ENCODE data around the gene STAB1. TPM values are rescaled to one million over a fixed set of nuclear protein-coding genes. Genes with fewer than 3 reads are reported as not detected.

STAB1 gene
- polyA plus RNA-seq, 3 donors, result 3.8 to 535 (median 15.8) TPM

DNA sequence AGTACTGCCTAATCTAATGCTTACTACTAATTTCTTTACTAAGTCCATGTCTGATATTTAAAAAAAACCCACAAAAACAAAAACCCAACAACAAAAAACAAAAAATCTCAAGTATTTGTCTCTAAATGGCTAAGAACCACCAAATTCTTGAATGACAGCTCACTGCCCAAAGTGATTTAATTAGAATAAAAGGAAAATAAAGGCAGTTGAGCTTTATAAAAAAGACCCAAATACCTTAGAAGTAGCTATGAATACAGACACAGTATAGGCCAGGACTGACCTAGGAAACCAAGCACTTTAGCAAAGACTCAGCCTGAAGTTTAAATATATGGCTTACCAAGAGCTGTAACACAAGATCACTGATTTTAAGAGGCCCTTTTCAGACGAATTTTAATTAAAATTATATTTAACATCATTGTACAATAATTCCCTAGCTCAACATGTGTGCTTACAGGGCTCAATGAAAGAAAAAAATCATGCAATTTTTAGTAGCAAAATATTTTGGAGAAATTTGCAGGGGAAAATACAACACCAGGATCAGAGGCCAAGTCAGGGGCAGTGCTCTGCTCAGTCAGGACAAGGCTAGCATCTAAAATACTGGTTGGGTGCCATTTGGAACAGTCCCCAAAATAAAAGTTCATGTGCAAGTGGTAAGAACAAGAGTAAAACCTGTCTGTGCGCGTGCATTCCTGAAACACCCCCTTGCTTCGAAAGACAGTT, 66.0 kb downstream of the STAB1 start:
- H4K20me1 ChIP-seq (ENCODE audit: insufficient read depth, low read length), result peaks cover 16% of the 10 kb centered on the region
- H2AFZ ChIP-seq (ENCODE audit: insufficient read depth, low read depth, low read length, poor library complexity, severe bottlenecking), result no peak overlapping the region
- H3K4me3 ChIP-seq (replicated peaks in 1 of 3; ENCODE audit: low read depth in 2 of 3, low read length in 3 of 3), result no peak overlapping the region
- intact Hi-C loops (cut with micrococcal nuclease), result no loop called here
- no peak for DNase-seq
- H3K27me3 Mint-ChIP-seq (ENCODE audit: low read depth in 3 of 3), result peaks cover 0 to 3% (median 0%) of the 10 kb centered on the region in 3 donors
- H3K9me3 Mint-ChIP-seq, result peaks cover 0 to 3% (median 0%) of the 10 kb centered on the region in 7 donors
- H3K9me3 ChIP-seq (replicated peaks in 1 of 2; ENCODE audit: control insufficient read depth in 1 of 2, insufficient read depth in 1 of 2, low read length in 2 of 2), result no peaks in the 10 kb centered on the region
- no peaks in the 10 kb centered on the region for H3K4me1 ChIP-seq (ENCODE audit: control insufficient read depth in 1 of 2, insufficient read depth in 2 of 2, low read length in 2 of 2)
- H3K4me3 Mint-ChIP-seq, result no peak overlapping the region
- H3K36me3 Mint-ChIP-seq, result peaks cover 70 to 90% of the 10 kb centered on the region in 2 donors
- no peaks in the 10 kb centered on the region for H3K4me1 Mint-ChIP-seq
- H3K27ac Mint-ChIP-seq, result no peak overlapping the region
- TF ChIP-seq, protein P1, sequence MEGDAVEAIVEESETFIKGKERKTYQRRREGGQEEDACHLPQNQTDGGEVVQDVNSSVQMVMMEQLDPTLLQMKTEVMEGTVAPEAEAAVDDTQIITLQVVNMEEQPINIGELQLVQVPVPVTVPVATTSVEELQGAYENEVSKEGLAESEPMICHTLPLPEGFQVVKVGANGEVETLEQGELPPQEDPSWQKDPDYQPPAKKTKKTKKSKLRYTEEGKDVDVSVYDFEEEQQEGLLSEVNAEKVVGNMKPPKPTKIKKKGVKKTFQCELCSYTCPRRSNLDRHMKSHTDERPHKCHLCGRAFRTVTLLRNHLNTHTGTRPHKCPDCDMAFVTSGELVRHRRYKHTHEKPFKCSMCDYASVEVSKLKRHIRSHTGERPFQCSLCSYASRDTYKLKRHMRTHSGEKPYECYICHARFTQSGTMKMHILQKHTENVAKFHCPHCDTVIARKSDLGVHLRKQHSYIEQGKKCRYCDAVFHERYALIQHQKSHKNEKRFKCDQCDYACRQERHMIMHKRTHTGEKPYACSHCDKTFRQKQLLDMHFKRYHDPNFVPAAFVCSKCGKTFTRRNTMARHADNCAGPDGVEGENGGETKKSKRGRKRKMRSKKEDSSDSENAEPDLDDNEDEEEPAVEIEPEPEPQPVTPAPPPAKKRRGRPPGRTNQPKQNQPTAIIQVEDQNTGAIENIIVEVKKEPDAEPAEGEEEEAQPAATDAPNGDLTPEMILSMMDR (IDR thresholded peaks at IDR 0.05), result no peak
- H3K36me3 ChIP-seq (replicated peaks in 1 of 2; ENCODE audit: control insufficient read depth in 1 of 2, insufficient read depth in 2 of 2, low read length in 2 of 2), result peaks cover 89 to 94% of the 10 kb centered on the region in 2 donors
- H3K4me2 ChIP-seq (replicated peaks; ENCODE audit: extremely low read depth, low read length, poor library complexity, severe bottlenecking), result no peak overlapping the region
- no peak overlapping the region for H3K27ac ChIP-seq (ENCODE audit: low read depth in 1 of 2, low read length in 2 of 2)
- H3K79me2 ChIP-seq (ENCODE audit: insufficient read depth, low read length), result no peaks in the 10 kb centered on the region
- no peaks in the 10 kb centered on the region for H3K27me3 ChIP-seq (ENCODE audit: control insufficient read depth in 2 of 2, insufficient read depth in 2 of 2, low read length in 2 of 2)
- H3K9ac ChIP-seq (ENCODE audit: insufficient read depth, low read length, poor library complexity, severe bottlenecking), result no peak overlapping the region
- 96% methylated on average over 3 of the region's 4 CpGs for WGBS (ENCODE audit: insufficient coverage)

DNA sequence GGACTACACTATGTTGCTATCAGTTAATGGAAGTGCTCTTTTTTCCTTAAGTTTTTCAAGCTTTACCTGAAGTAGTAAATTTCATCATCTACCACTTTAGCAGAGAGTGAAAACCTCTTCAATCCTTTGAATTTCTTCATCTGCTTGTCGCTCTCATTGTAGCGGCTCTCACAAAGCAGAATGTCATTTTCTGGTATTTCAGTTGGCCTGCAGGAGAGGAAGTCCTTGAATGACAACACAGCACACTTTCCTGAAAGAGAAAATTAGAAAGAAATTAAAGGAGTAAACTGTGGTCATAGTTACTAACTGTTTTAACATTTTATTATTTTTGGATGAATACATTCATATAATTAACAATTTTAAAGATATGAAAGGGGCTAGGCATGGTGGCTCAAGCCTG, 68.8 kb downstream of the STAB1 start:
- H3K4me3 Mint-ChIP-seq, result no peak overlapping the region

More for the DNA sequence above, 68.8 kb downstream of the STAB1 start:
- Mint-ChIP-seq H3K27ac (peak overlapping the region in 1 of 7 donors; percentile 13), H3K36me3 (peaks cover 64 to 94% of the 10 kb centered on the region in 2 donors), H3K27me3 (ENCODE audit: low read depth in 3 of 3) (peaks cover 0 to 3% (median 0%) of the 10 kb centered on the region in 3 donors), H3K4me1 (no peaks in the 10 kb centered on the region), H3K9me3 (peaks cover 0 to 3% (median 0%) of the 10 kb centered on the region in 7 donors)
- Histone ChIP-seq H3K79me2 (ENCODE audit: insufficient read depth, low read length) (no peaks in the 10 kb centered on the region), H3K9ac (ENCODE audit: insufficient read depth, low read length, poor library complexity, severe bottlenecking) (no peak overlapping the region), H3K27ac (ENCODE audit: low read depth in 1 of 2, low read length in 2 of 2) (no peak overlapping the region), H3K4me3 (replicated peaks in 1 of 3; ENCODE audit: low read depth in 2 of 3, low read length in 3 of 3) (no peak overlapping the region), H3K4me1 (ENCODE audit: control insufficient read depth in 1 of 2, insufficient read depth in 2 of 2, low read length in 2 of 2) (no peaks in the 10 kb centered on the region), H3K27me3 (ENCODE audit: control insufficient read depth in 2 of 2, insufficient read depth in 2 of 2, low read length in 2 of 2) (no peaks in the 10 kb centered on the region), H3K4me2 (replicated peaks; ENCODE audit: extremely low read depth, low read length, poor library complexity, severe bottlenecking) (no peak overlapping the region), H4K20me1 (ENCODE audit: insufficient read depth, low read length) (peaks cover 2% of the 10 kb centered on the region), H2AFZ (ENCODE audit: insufficient read depth, low read depth, low read length, poor library complexity, severe bottlenecking) (no peak overlapping the region), H3K36me3 (replicated peaks in 1 of 2; ENCODE audit: control insufficient read depth in 1 of 2, insufficient read depth in 2 of 2, low read length in 2 of 2) (peaks cover 69 to 86% of the 10 kb centered on the region in 2 donors), H3K9me3 (replicated peaks in 1 of 2; ENCODE audit: control insufficient read depth in 1 of 2, insufficient read depth in 1 of 2, low read length in 2 of 2) (no peaks in the 10 kb centered on the region)
- TF ChIP-seq, protein P1 (IDR thresholded peaks at IDR 0.05), result no peak
- intact Hi-C loops (cut with micrococcal nuclease), result no loop called here
- no CpG with 5 or more reads among the region's 2 CpGs for WGBS (ENCODE audit: insufficient coverage)
- DNase-seq, result no peak

Measured in CD14-positive monocyte (primary cell).